Measurements from ENCODE around the gene TJP2.

TJP2 gene

DNA sequence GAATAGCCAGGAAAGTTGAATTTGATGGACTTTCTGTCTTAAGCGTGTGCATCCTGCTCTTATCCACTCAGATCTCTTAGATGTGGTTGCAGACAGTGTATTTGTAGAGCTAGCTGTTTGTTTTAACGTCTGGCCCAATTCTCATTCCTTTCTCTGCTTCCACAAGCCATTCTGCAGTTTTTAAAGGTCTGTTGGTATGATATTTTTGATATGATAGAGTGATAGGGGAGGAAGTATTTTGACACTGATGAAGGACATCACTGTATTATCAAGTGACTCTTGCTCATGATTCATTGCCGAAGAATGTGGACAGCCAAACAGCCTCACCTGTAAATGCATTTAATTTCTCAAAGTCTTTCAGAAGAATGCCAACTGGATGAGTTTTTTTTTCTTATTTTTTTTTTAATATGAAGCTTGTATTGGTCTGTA is 4.5 kb downstream of the TJP2 start:
- H3F3A ChIP-seq (ENCODE audit: insufficient read depth, low read length): no peaks in the 10 kb centered on the region
- no peak overlapping the region for H2AFZ ChIP-seq (ENCODE audit: low read length)
- H4K20me1 ChIP-seq (ENCODE audit: insufficient read depth, low read length): no peaks in the 10 kb centered on the region
- no peaks in the 10 kb centered on the region for H3K36me3 ChIP-seq (ENCODE audit: insufficient read depth, low read length)
- H3K4me1 ChIP-seq (ENCODE audit: insufficient read depth, low read length, severe bottlenecking): peaks cover 50% of the 10 kb centered on the region
- no peaks in the 10 kb centered on the region for H3K9me2 ChIP-seq (ENCODE audit: low read depth, low read length)
- no peak overlapping the region for H3K4me3 ChIP-seq (ENCODE audit: low read depth, low read length, poor library complexity, severe bottlenecking)
- no peaks in the 10 kb centered on the region for H3K27me3 ChIP-seq (ENCODE audit: insufficient read depth, low read length)
- TF ChIP-seq EZH2 (IDR thresholded peaks at IDR 0.05; ENCODE audit: borderline replicate concordance, low read length): no peak
- TF ChIP-seq, protein P1, sequence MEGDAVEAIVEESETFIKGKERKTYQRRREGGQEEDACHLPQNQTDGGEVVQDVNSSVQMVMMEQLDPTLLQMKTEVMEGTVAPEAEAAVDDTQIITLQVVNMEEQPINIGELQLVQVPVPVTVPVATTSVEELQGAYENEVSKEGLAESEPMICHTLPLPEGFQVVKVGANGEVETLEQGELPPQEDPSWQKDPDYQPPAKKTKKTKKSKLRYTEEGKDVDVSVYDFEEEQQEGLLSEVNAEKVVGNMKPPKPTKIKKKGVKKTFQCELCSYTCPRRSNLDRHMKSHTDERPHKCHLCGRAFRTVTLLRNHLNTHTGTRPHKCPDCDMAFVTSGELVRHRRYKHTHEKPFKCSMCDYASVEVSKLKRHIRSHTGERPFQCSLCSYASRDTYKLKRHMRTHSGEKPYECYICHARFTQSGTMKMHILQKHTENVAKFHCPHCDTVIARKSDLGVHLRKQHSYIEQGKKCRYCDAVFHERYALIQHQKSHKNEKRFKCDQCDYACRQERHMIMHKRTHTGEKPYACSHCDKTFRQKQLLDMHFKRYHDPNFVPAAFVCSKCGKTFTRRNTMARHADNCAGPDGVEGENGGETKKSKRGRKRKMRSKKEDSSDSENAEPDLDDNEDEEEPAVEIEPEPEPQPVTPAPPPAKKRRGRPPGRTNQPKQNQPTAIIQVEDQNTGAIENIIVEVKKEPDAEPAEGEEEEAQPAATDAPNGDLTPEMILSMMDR (IDR thresholded peaks at IDR 0.05; ENCODE audit: low read length): no peak
- no peak overlapping the region for H3K27ac ChIP-seq (ENCODE audit: low read depth, low read length, poor library complexity, severe bottlenecking)
- H3K9ac ChIP-seq (ENCODE audit: low read length): no peak overlapping the region
- no peak overlapping the region for H3K4me2 ChIP-seq (ENCODE audit: low read length)
- H3K79me2 ChIP-seq (ENCODE audit: insufficient read depth, low read length): no peaks in the 10 kb centered on the region
- H3K9me3 ChIP-seq (ENCODE audit: low read length): no peaks in the 10 kb centered on the region

DNA sequence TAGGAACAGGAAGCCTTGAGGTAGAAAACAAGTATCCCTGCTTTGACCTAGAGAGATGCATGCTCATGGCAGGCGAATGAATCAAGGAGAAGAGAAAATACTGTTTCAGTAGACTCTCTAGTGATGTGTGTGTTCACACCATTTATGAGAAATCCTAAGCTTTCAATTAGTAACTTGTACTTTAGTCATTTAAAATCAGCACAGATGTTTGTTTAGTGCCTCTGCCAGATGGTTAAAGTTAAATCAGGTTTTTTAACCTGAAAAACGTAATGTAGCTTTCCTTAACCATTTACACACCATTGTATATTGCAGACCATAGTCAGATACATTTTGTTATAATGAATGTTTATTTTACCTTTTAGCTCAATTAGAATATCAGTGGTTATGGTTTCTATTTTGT is 5.0 kb downstream of the TJP2 start:
- Histone ChIP-seq H3K9ac (ENCODE audit: low read length) (no peak overlapping the region), H3K4me1 (ENCODE audit: insufficient read depth, low read length, severe bottlenecking) (peaks cover 49% of the 10 kb centered on the region), H3K4me2 (ENCODE audit: low read length) (no peak overlapping the region), H3K9me3 (ENCODE audit: low read length) (no peaks in the 10 kb centered on the region), H3K27ac (ENCODE audit: low read depth, low read length, poor library complexity, severe bottlenecking) (no peak overlapping the region), H3K27me3 (ENCODE audit: insufficient read depth, low read length) (no peaks in the 10 kb centered on the region), H3K36me3 (ENCODE audit: insufficient read depth, low read length) (no peaks in the 10 kb centered on the region), H3K9me2 (ENCODE audit: low read depth, low read length) (no peaks in the 10 kb centered on the region), H2AFZ (ENCODE audit: low read length) (no peak overlapping the region), H3K79me2 (ENCODE audit: insufficient read depth, low read length) (no peaks in the 10 kb centered on the region), H4K20me1 (ENCODE audit: insufficient read depth, low read length) (no peaks in the 10 kb centered on the region), H3K4me3 (ENCODE audit: low read depth, low read length, poor library complexity, severe bottlenecking) (no peak overlapping the region), H3F3A (ENCODE audit: insufficient read depth, low read length) (no peaks in the 10 kb centered on the region)
- TF ChIP-seq EZH2 (IDR thresholded peaks at IDR 0.05; ENCODE audit: borderline replicate concordance, low read length): no peak
- TF ChIP-seq, protein P1 (IDR thresholded peaks at IDR 0.05; ENCODE audit: low read length): no peak

DNA sequence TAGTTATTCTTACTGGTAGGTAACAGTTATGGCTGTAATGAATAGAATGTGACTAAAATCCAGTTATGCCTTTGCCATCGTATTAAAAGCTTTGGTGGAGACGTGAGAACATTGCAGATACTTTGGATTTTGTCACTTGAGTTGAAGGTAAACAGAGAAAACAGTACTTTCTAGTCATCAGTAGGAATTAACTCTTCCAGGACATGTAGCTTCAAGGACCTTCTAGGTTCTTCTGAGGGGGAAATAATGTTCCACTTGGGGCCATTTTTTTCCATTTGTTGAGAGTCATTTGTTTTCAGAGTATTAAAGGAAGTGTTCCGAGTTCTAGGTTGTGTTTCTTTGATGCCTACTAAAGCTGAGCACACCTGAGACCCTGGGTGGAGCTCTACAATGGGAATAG is 6.1 kb downstream of the TJP2 start:
- H3K27me3 ChIP-seq (ENCODE audit: insufficient read depth, low read length): no peaks in the 10 kb centered on the region
- no peaks in the 10 kb centered on the region for H3K9me3 ChIP-seq (ENCODE audit: low read length)
- no peak overlapping the region for H3K9ac ChIP-seq (ENCODE audit: low read length)
- TF ChIP-seq, protein P1 (IDR thresholded peaks at IDR 0.05; ENCODE audit: low read length): no peak
- TF ChIP-seq EZH2 (IDR thresholded peaks at IDR 0.05; ENCODE audit: borderline replicate concordance, low read length): no peak
- no peaks in the 10 kb centered on the region for H3K79me2 ChIP-seq (ENCODE audit: insufficient read depth, low read length)
- H3K4me1 ChIP-seq (ENCODE audit: insufficient read depth, low read length, severe bottlenecking): peaks cover 39% of the 10 kb centered on the region
- no peaks in the 10 kb centered on the region for H4K20me1 ChIP-seq (ENCODE audit: insufficient read depth, low read length)
- no peaks in the 10 kb centered on the region for H3F3A ChIP-seq (ENCODE audit: insufficient read depth, low read length)
- H3K4me2 ChIP-seq (ENCODE audit: low read length): no peak overlapping the region
- no peak overlapping the region for H3K4me3 ChIP-seq (ENCODE audit: low read depth, low read length, poor library complexity, severe bottlenecking)
- no peaks in the 10 kb centered on the region for H3K9me2 ChIP-seq (ENCODE audit: low read depth, low read length)
- no peak overlapping the region for H3K27ac ChIP-seq (ENCODE audit: low read depth, low read length, poor library complexity, severe bottlenecking)
- no peaks in the 10 kb centered on the region for H3K36me3 ChIP-seq (ENCODE audit: insufficient read depth, low read length)
- H2AFZ ChIP-seq (ENCODE audit: low read length): no peak overlapping the region
